Stimulated activated CD4-positive, alpha-beta T cell treated with anti-CD3 and anti-CD28 coated beads, Interleukin-1b, Interleukin-23, amount 100 ng/mL, for 48 hours (primary cell): ENCODE measurements around the gene GPX1.
"Not testable (repeated sequence)": the region's sequence is repeated elsewhere in the genome, so short reads cannot be mapped to it uniquely, and the experiment has no call there.

Experiments used
- DNase-seq: peaks from one replicate; pipeline ENCODE4 v3.0.0-alpha.2; 2020

Gene GPX1

DNA sequence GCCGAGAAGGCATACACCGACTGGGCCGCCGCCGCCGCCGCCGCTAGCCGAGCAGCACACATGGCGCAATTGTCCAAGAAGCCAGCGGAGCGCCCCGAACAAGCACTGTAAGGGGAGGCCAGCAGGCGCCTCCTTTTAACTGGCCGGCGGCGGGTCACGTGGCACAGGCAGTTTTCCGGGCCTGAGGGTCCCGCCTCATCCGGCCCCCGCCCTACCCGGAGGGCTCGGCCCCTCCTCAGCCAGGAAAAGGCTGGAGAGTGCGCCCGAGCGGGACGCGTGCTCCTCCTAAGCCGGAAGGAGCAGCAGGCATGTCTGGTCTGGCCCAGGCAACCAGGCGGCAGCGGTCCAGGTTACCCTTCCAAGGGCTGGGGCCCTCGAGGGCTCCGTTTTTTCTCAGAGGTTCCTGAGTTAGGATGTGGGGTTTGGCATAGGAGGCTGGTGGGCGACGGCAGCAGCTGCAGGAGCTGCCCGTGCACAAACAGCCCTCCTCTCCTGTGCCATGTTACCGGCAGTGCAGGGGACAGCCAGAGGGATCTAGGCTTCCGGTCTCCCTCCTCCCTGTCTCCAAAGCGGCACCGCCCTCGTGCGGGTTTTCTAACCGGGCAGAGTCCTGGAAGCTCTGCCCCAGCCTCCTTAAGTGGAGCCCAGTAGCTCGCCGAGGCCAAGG lies at the start of gene GPX1:
TSS of gene GPX1 (minus strand) at position 137 of the 667 bp plus-strand sequence. CDS start at position 62, 75 bp downstream.
- peak; percentile 88 for DNase-seq

DNA sequence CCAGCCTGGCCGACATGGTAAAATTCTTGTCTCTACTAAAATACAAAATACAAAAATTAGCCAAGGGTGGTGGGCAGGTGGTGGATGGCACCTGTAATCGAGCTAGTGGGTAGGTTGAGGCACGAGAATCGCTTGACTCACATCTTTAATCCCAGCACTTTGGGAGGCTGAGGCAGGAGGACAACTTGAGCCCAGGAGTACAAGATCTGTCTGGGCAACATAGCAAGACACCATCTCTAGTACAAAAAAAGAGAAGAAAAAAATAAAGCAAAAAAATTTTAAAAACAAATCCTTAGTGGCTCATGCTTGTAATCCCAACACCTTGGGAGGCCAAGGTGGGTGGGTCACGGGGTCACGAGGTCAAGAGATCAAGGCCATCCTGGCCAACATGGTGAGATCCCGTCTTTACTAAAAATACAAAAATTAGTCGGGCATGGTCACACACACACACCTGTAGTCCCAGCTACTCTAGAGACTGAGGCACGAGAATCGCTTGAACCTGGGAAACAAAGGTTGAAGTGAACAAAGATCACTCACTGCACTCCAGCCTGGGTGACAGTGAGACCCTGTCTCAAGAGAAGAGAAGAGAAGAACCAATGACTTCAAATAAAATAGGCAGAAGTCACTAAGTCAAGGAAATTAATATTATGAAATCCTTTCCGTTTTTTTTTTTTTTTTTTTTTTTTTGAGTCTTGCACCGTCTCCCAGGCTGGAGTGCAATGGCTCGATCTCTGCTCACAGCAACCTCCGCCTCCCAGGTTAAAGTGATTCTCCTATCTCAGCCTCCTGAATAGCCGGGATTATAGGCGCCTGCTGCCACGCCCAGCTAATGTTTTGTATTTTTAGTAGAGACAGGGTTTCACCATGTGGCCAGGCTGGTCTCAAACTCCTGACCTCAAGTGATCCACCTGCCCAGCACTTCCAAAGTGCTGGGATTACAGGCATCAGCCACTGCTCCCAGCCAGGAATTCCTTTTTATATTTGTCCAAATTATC lies 48.7 kb upstream of the GPX1 start:
- DNase-seq = no peak

DNA sequence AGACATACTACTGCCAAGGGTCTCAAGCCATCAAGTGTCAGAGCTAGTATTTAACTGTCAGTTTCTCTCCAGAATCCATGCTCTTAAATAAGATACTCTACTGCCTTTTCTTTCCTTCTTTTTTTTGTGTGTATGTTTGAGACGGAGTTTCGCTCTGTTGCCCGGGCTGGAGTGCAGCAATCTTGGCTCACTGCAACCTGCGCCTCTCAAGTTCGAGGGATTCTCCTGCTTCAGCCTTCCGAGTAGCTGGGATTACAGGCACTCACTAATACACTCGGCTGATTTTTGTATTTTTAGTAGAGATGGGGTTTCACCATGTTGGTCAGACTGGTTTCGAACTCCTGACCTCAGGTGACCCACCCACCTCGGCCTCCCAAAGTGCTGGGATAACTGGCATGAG lies 47.4 kb upstream of the GPX1 start:
- not testable (repeated sequence) for DNase-seq

DNA sequence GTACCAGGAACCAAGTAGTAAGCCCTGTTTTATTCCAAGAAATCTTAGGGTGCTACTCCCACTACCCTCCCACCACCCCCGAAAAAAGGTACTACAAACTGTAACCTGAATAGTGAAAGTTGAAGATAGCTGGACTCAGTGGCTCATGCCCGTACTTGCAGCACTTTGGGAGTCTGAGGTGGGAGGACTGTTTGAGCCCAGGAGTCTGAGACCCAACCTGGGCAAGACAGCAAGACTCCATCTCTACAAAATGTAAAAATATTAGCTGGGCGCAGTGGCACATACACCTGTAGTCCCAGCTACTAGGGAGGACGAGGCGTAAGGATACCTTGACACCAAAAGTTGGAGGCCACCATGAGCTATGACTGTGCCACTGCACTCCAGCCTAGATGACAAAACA lies 45.7 kb upstream of the GPX1 start:
- DNase-seq = no peak

DNA sequence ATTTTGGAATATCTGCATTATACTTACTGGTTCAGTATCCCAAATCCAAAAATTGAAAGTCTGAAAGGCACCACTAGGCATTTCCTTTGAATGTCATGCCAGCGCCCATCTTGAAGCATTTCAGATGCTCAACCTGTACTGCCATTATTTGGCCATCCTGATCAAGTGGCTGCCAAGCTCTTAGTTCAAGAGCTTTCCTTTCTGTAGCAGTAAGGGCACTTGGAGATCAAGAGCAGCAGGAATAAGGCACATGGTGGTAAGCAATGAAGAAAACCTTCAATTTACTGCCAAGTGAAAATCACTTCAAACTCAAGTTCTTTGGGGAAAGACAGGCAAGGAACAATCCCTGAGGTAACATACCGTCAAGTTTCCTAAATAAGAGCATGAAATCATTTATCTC lies 43.6 kb upstream of the GPX1 start:
- no peak for DNase-seq

DNA sequence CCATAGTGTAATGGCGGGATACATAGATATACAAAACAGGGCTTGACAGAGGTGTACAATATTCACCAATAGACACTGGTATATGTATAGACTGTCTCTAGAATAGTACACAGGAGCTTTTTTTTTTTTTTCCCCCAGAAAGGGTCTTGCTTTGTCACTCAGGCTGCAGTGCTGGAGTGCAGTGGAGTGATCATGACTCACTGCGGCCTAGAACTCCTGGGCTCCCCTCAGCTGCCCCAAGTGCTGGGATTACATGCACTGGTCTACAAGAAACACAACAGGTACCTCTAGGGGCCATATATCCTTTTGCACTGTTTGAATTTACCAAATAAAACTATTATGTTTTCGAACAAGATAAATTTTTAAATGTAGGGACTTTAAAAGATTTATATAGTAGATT lies 41.3 kb upstream of the GPX1 start:
- DNase-seq = no peak

DNA sequence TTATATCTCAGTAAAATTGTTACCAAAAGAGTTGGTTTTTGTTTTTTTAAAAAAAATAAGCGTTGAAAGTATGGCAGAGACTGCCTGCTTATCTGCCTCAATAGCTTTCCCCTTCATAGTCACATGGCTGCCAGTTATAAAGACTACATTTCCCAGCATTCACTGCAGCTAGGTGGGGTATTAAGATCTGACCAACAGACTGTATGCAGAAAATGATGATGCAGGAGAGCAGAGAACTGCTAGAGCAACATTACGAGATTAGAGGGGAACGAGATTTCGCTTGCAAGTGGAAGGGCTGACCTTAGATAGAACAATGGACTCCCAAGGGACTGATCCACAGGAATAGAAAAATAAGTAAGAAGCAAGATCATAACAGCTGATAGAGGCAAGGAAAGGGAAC lies 39.3 kb upstream of the GPX1 start:
- no peak for DNase-seq

DNA sequence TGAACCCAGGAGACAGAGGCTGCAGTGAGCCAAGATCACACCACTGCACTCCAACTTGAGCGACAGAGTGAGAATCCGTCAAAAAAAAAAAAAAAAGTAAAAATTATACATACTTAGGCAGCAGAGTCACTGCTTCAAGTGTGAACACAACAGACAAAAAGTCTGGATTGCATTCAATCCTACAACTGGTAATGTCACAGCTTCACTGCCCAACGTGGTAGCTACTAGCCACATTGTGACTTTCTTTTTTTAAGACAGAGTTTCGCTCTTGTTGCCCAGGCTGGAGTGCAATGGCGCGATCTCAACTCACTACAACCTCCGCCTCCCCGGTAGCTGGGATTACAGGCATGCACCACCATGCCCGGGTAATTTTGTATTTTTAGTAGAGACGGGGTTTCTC lies 33.2 kb upstream of the GPX1 start:
- DNase-seq = not testable (repeated sequence)

DNA sequence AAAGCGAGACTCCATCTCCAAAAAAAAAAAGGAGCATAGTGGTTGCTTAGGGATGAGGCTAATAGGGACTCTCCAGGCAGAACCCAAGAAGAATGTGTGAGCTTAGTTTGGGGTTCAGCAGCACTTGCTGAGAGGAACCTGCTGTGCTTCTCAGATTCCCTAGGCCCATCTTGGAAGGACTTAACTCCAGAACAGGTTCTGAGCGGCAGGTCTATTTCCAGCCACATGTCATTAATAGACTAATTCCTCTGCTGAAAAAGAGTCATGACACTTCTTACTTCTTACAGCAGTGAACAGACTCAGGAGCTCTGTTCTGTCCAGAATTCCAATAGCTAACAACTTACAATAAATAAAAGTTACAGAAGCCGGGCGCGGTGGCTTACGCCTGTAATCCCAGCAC lies 31.1 kb upstream of the GPX1 start:
- DNase-seq = no peak

DNA sequence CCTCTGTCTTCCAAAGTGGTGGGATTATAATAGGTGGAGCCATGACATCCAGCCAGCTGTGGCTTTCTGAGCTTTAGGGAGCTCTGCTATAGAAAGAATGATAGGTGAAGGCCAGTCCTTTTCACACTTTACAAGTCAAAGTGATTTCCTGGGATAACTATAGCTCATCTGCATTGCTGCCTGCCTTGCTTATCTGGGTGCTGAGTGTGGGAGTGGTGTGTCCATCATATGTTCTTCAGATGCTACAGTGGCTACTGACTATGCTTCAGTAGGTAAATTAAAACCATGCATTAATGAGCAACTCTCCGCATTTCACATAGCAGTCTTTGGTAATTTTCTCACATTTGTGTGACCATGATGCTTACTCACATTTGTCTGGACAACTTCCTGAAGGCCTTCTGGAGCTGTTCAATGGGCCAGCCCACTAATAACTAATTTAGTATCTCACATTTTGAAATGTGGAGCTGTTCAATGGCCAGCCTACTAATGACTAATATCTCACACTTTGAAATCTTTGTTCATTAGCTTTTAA lies 30.2 kb upstream of the GPX1 start:
- DNase-seq = no peak

DNA sequence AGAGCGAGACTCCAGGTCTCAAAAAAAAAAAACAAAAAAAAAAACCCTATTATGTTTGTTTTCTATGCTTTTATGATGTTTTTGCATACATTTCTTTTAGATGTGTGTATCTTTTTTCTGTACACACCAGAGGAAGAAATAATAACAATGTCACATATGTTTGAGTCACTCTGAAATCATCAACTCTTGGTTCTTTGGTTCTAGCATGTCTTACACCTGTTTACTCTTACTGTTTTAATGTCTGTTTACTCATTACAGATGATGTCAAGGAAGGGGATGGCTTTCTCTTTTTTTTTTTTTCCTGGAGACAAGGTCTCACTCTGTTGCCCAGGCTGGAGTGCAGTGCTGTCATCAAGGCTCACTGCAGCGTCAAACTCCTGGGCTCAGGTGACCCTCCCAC lies 29.6 kb upstream of the GPX1 start:
- no peak for DNase-seq

DNA sequence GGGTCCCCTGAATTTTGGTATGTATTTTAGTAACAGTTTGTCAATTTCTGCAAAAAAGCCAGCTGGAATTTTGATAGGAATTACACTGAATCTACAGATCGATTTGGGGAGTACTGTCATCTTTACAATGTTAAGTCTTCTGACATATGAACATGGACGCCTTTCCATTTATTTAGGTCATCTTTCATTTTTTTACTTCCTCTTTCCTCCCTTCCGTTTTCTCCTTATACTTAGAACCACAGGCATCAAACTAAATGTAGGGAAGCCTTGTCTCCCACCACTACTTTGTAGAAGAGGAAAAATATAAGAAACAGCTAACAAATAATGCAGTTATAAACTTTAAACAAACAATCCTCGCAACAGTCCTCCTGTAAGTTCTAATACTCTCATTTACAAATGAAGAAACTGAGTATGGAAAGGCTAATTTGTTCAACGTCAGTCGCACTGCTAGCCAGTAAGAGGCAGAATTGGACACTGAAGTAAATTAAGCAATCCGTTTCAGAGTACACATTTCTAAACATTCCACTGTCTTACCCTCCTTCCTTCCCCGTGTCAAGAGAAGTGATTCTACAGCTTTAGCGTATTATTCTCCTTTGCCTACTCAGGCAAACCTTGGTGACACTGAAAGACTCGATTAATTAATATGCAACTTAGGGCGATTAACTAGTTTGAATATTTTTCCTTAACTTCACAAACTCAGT lies 28.1 kb upstream of the GPX1 start:
- no peak for DNase-seq

DNA sequence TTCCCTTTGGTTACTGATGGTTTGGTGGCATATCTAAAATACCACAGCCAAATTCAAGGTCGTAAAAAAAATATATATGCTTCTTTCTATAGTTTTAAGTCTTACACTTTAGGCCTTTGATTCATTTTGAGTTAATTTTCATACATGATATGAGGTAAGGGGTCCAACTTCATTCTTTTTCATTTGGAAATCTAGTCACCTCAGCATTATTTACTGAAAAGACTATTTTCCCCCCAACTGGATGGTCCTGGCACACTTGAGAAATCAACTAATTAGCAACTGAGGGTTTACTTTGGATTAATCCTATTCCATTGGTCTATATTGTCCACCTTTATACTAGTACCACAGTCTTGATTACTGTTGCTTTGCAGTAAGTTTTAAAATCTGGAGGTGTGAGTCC lies 27.5 kb upstream of the GPX1 start:
- no peak for DNase-seq

DNA sequence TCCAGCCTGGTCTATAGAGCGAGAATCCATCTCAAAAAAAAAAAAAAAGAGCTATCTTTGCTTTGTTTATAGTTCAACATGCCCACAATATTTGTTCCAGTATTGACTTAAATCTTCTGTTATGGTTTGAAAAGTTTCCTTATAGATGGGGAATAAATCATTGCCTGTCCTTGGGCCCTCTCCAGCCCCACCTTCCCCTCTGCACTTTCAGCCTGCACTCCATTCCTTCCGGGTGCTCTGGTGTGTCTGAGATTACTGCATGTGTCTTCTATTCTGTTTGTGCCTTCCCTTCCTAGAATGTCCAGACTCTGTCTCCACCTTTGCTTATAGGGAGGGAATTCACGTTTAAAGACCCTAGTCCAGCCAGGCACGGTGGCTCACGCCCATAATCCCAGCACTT lies 25.2 kb upstream of the GPX1 start:
- no peak for DNase-seq

DNA sequence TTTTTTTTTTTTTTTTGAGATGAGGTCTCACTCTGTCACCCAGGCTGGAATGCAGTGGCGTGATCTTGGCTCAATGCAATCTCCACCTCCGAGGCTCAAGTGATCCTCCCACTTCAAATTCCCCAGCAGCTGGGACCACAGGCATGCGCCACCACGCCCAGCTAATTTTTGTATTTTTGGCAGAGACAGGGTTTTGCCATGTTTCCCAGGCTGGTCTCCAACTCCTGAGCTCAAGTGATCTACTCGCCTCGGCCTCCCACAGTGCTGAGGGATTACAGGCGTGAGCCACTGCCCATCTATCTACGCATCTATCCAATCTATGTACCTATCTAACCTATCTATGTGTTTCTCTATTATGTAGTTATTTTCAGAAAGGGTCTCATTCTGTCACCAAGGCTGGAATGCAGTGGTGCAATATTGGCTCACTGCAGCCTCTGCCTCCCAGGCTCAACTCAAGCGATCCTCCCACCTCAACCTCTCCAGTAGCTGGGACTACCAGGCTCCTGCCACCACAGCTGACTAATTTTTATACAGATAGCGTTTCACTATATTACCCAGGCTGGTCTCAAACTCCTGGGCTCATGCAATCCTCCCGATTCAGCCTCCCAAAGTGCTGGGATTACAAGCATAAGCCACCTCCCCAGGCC lies 20.2 kb upstream of the GPX1 start:
- DNase-seq = no peak

DNA sequence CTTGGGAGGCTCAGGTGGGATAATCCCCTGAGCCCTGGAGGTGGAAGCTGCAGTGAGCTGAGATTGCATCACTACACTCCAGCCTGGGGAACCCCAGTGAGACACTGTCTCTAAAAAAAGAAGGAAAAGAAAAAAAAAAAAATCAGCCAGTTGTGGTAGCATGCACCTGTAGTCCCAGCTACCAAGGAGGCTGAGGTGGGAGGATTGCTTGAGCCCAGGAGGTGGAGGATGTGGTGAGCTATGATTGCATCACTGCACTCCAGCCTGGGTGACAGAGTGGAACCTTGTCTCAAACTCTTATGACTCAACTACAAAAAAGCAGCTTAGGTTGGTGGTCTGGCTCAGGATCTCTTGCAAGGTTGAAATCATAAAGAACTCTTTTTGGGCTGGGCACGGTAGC lies 19.3 kb upstream of the GPX1 start:
- DNase-seq = peak; percentile 79

DNA sequence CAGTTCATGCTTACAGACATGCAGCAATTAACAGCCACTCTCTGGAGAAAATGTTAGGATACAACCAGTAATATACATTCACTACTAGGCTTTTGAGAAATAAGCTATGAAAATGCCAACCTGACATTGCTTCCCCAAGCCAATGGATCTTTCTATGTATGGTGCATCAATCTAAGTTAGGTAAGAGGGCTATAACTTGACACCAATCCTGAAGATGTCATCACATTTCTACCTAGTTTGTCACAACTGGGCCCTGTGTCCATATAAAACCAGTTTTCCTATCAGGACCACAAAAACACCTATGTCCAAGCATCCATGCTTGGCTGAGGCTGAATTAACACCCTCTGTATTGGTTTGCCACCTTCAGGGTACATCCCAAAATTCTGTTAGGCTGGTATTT lies 13.8 kb upstream of the GPX1 start:
- no peak for DNase-seq

DNA sequence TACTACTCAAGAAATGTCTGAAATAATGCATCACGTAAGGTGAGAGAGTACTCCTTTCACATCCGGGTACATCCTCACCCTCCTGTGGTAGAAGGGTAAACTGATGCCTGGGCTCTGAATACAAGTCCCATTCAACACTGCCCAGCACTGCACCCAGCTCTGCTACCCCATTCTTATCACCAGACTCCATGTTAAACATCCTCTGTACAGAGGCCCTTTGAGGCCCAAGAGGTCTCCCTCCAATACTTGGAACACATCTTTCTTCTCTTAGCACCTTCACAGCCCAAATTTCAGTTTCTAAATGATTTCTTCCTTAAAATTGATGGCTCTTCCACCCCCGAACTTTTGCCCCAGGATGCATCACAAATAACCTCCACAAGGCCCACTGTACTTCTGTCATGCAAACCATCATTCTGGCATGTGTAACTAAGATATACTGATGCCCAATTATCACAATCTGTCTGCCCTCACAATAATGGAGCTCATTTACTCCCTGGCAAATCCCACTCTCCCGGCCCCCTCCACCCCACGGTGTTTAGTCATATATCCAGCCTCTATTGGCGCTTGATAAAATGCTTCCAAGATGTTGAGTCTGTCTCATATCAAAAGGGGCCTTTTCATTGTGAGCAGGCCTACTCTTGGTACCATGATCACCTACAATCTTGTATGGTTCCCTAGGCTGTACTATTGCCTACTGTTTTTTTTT lies 12.6 kb upstream of the GPX1 start:
- DNase-seq = no peak

DNA sequence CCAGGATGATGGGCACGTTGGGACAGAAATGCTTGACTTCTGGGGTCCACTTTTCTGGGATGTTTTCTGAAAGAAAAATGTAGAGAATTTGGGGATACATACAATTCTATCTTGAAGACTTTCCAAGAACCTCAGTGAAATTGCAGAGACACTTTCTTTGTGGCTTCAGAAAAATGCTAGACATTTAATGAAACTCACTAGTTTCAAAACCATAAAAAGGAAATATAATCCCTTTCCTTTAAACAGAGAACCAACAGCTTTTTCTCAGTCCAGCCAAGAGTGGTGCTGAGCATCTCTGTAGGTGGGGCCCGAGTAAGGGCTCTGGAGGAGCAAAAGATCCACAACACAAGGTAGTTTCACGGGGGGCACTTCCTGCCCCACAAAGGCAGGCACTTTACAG lies 4.4 kb upstream of the GPX1 start:
- no peak for DNase-seq

DNA sequence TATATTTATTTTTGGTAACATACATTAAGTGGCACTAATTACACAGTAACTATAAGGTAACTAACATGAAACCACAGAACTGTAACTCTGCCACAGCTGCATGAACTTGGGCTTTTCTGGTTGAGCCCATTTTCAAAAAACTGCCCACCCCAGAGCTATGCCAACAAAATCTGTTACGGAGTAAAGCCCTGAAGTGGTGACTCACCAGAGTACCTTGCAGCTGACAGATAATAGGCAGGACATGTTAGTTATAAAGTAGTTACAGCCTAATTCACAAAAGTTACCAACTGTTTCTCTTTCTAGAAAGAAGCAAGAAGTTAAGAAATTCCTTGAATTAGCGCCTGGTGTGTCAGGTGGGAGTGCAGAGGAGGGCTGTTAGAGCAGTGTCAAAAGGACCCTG lies 1.5 kb upstream of the GPX1 start:
- DNase-seq = no peak

DNA sequence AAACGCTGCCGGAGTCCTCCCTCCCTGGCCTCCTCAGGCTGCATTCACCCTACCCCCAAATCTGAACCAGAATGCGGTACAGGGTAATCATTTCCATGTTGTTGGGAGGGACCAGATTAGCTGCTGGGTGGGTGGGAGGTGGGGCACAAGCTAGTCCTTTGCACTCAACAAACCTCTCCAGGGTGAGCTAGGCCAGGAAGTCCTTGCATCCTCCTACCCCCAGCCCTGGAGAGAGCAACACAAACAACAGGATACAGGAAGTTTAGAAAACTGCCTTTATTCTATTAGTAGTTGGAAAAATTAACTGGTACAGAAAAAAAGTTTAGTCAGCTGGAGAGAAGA lies 702 bp upstream of the GPX1 start:
- no peak for DNase-seq
